ENCODE data around the gene NOL4L.

GRCh38 chr20:32599783-32600340, 14.7 kb upstream of the NOL4L start:
- TF ChIP-seq CTCF (IDR thresholded peaks at IDR 0.05; ENCODE audit: insufficient read depth, low read length, poor library complexity, severe bottlenecking) (no peak), EZH2phosphoT487 (conservative IDR thresholded peaks at IDR 0.05; ENCODE audit: low read length) (no peak)
